OCI-LY7 (cell line): ENCODE results near the gene NIN. TPM values are rescaled to one million over a fixed set of nuclear protein-coding genes. Genes with fewer than 3 reads are reported as not detected.

Source experiments
- BruUV-seq: library from RNA; stranded (reverse); fragments of 400-500 nt; replicated peaks from 2 replicates; lab custom pipeline; 2021; lab: Mats Ljungman, UMichigan
- CTCF ChIA-PET: fragments of 300-600 bp; sonication (Branson Sonifier 250); formaldehyde crosslinking; loops from one replicate; lab custom pipeline; 2022; ENCODE audit warnings: antibody characterized with exemption; ENCODE audit not compliant: unreplicated experiment; lab: Charles Lee
- POLR2A ChIA-PET: fragments of 300-600 bp; sonication (Branson Sonifier 250); formaldehyde crosslinking; loops from one replicate; lab custom pipeline; 2022; ENCODE audit warnings: antibody characterized with exemption; lab: Charles Lee
- DNase-seq: peaks from one replicate; pipeline ENCODE4 v3.0.0-alpha.2; 2015; ENCODE audit warnings: low spot score
- H2AFZ ChIP-seq: fragments of 200-600 bp; sonication (generic), shearing (Covaris generic); 2 replicates; pipeline ENCODE4 v1.6.1; 2014; ENCODE audit warnings: mild to moderate bottlenecking, antibody characterized with exemption, low read length, moderate library complexity
- H3K27ac ChIP-seq: fragments of 200-600 bp; sonication (generic); 2 replicates; pipeline ENCODE4 v1.5.1; 2014; ENCODE audit warnings: mixed run types, low read depth, mild to moderate bottlenecking, moderate library complexity, low read length, inconsistent platforms; ENCODE audit not compliant: poor library complexity, severe bottlenecking
- H3K36me3 ChIP-seq: fragments of 200-600 bp; sonication (generic); 2 replicates; pipeline ENCODE4 v1.6.1; 2014; ENCODE audit warnings: mild to moderate bottlenecking, antibody characterized with exemption, low read length, moderate library complexity, mixed read lengths; ENCODE audit not compliant: insufficient read depth
- H3K4me1 ChIP-seq: fragments of 200-600 bp; sonication (generic); 2 replicates; pipeline ENCODE4 v1.5.1; 2014; ENCODE audit warnings: mild to moderate bottlenecking, low read length; ENCODE audit not compliant: insufficient read depth, poor library complexity, severe bottlenecking
- H3K4me2 ChIP-seq: fragments of 200-600 bp; sonication (generic); 2 replicates; pipeline ENCODE4 v1.6.1; 2014; ENCODE audit warnings: mild to moderate bottlenecking, low read length
- H3K4me3 ChIP-seq: fragments of 200-600 bp; sonication (generic); 2 replicates; pipeline ENCODE4 v1.5.1; 2014; ENCODE audit warnings: mild to moderate bottlenecking, low read depth, low read length; ENCODE audit not compliant: poor library complexity, severe bottlenecking
- H3K79me2 ChIP-seq: fragments of 200-600 bp; sonication (generic); 2 replicates; pipeline ENCODE4 v1.6.1; 2016; ENCODE audit warnings: low read depth, mild to moderate bottlenecking, low read length, moderate library complexity, mixed read lengths; ENCODE audit not compliant: insufficient read depth
- H3K9me2 ChIP-seq: fragments of 200-600 bp; sonication (generic); 2 replicates; pipeline ENCODE4 v1.6.1; 2016; ENCODE audit warnings: mild to moderate bottlenecking, low read length, mixed read lengths; ENCODE audit not compliant: insufficient read depth
- H3K9me3 ChIP-seq: fragments of 200-600 bp; sonication (generic); 2 replicates; pipeline ENCODE4 v1.6.1; 2014; ENCODE audit warnings: mild to moderate bottlenecking, mixed run types, low read length, mixed read lengths
- H4K20me1 ChIP-seq: fragments of 200-600 bp; sonication (generic); 2 replicates; pipeline ENCODE4 v1.6.1; 2014; ENCODE audit warnings: mild to moderate bottlenecking, antibody characterized with exemption, low read length, moderate library complexity, mixed read lengths; ENCODE audit not compliant: insufficient read depth
- EZH2phosphoT487 ChIP-seq: fragments of 200-600 bp; sonication (generic); IDR thresholded peaks from 2 replicates; pipeline ENCODE4 v1.6.1; 2018; ENCODE audit warnings: low read depth, borderline replicate concordance, mild to moderate bottlenecking, mixed run types, antibody characterized with exemption, low read length, moderate library complexity, mixed read lengths
- intact Hi-C: fragments of 100-400 bp; cut with micrococcal nuclease; formaldehyde crosslinking; loops from one replicate; pipeline ENCODE4 v1.10.0; 2022; ENCODE audit not compliant: unreplicated experiment
- total RNA-seq, 2 experiments: library from RNA; depleted of rRNA in 1 of 2; stranded (reverse); fragments of >200 nt in 1 of 2; shearing (Covaris generic) in 1 of 2; gene quantifications; 2 replicates each; pipeline ENCODE4 v1.2.3, GENCODE V29; 2014 to 2022
- TF ChIP-seq, protein P1 (sequence below): fragments of 200-600 bp; sonication (generic); conservative IDR thresholded peaks from 2 replicates; pipeline ENCODE4 v1.5.1; 2014; ENCODE audit warnings: mild to moderate bottlenecking, antibody characterized with exemption, low read length, moderate library complexity, mixed read lengths

The NIN gene
- total RNA-seq, 2 experiments from 2014 or later, result 95.3 to 189 TPM

GRCh38 chr14:50864237-50864636 lies 33.3 kb upstream of the NIN start:
- TF ChIP-seq, protein P1, sequence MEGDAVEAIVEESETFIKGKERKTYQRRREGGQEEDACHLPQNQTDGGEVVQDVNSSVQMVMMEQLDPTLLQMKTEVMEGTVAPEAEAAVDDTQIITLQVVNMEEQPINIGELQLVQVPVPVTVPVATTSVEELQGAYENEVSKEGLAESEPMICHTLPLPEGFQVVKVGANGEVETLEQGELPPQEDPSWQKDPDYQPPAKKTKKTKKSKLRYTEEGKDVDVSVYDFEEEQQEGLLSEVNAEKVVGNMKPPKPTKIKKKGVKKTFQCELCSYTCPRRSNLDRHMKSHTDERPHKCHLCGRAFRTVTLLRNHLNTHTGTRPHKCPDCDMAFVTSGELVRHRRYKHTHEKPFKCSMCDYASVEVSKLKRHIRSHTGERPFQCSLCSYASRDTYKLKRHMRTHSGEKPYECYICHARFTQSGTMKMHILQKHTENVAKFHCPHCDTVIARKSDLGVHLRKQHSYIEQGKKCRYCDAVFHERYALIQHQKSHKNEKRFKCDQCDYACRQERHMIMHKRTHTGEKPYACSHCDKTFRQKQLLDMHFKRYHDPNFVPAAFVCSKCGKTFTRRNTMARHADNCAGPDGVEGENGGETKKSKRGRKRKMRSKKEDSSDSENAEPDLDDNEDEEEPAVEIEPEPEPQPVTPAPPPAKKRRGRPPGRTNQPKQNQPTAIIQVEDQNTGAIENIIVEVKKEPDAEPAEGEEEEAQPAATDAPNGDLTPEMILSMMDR, result no peak
- TF ChIP-seq EZH2phosphoT487, result no peak
- no peaks in the 10 kb centered on the region for H3K9me2 ChIP-seq
- H3K36me3 ChIP-seq, result no peaks in the 10 kb centered on the region
- no peaks in the 10 kb centered on the region for H4K20me1 ChIP-seq
- CTCF ChIA-PET, result interaction anchor here (0.5 kb wide), 1 partner anchor 130 kb away, joined by 3 read pairs; no protein-coding TSS in a partner anchor
- H2AFZ ChIP-seq, result no peak overlapping the region
- no TSS peak for BruUV-seq
- DNase-seq, result no peak
- peaks cover 28% of the 10 kb centered on the region for H3K4me1 ChIP-seq
- no peak overlapping the region for H3K27ac ChIP-seq
- intact Hi-C loops, result loop anchor here (5.0 kb wide), 2 partner anchors 152 to 552 kb away; partner anchors contain the start of genes DMAC2L and L2HGDH
- no peaks in the 10 kb centered on the region for H3K9me3 ChIP-seq
- H3K79me2 ChIP-seq, result no peaks in the 10 kb centered on the region
- H3K4me3 ChIP-seq, result no peak overlapping the region
- H3K4me2 ChIP-seq, result no peak overlapping the region
- POLR2A ChIA-PET, result interaction anchor here (1.4 to 1.5 kb wide), 2 partner anchors 38 to 41 kb away, joined by 4 read pairs; no protein-coding TSS in a partner anchor

GRCh38 chr14:50862036-50862570 lies 31.1 kb upstream of the NIN start:
- intact Hi-C loops, result loop anchor here (5.0 kb wide), 2 partner anchors 150 to 550 kb away; partner anchors contain the start of genes DMAC2L and L2HGDH
- Histone ChIP-seq H3K9me2 (no peaks in the 10 kb centered on the region), H3K79me2 (no peaks in the 10 kb centered on the region), H4K20me1 (no peaks in the 10 kb centered on the region), H3K4me3 (no peak overlapping the region), H3K27ac (no peak overlapping the region), H3K36me3 (no peaks in the 10 kb centered on the region), H3K9me3 (no peaks in the 10 kb centered on the region), H3K4me1 (peaks cover 32% of the 10 kb centered on the region), H2AFZ (no peak overlapping the region; the same call in 1 of the 2 replicates), H3K4me2 (no peak overlapping the region)
- CTCF ChIA-PET, result interaction anchor here (1.1 to 3.5 kb wide), 3 partner anchors 13 to 74 kb away, joined by 3 to 32 read pairs (median 3); no protein-coding TSS in a partner anchor
- no peak for TF ChIP-seq EZH2phosphoT487
- TF ChIP-seq, protein P1, result no peak
- DNase-seq, result no peak
- POLR2A ChIA-PET, result interaction anchor here (0.7 to 1.2 kb wide), 2 partner anchors 70 to 233 kb away, joined by 3 read pairs; no protein-coding TSS in a partner anchor
- BruUV-seq, result no TSS peak
